Neural progenitor cell (in vitro differentiated cells): ENCODE data around the gene CD8B.

Experiments used
- EZH2 ChIP-seq: fragments of 200-600 bp; sonication (generic); IDR thresholded peaks from 2 replicates; pipeline ENCODE4 v1.6.1; 2017; ENCODE audit warnings: antibody characterized with exemption, mild to moderate bottlenecking, moderate library complexity
- EZH2phosphoT487 ChIP-seq: fragments of 200-600 bp; sonication (generic); IDR thresholded peaks from 2 replicates; pipeline ENCODE4 v1.6.1; 2017; ENCODE audit warnings: antibody characterized with exemption
- TF ChIP-seq, protein P1 (sequence below): fragments of 200-600 bp; sonication (generic); IDR thresholded peaks from 2 replicates; pipeline ENCODE4 v1.5.1; 2017; ENCODE audit warnings: antibody characterized with exemption, mild to moderate bottlenecking

DNA sequence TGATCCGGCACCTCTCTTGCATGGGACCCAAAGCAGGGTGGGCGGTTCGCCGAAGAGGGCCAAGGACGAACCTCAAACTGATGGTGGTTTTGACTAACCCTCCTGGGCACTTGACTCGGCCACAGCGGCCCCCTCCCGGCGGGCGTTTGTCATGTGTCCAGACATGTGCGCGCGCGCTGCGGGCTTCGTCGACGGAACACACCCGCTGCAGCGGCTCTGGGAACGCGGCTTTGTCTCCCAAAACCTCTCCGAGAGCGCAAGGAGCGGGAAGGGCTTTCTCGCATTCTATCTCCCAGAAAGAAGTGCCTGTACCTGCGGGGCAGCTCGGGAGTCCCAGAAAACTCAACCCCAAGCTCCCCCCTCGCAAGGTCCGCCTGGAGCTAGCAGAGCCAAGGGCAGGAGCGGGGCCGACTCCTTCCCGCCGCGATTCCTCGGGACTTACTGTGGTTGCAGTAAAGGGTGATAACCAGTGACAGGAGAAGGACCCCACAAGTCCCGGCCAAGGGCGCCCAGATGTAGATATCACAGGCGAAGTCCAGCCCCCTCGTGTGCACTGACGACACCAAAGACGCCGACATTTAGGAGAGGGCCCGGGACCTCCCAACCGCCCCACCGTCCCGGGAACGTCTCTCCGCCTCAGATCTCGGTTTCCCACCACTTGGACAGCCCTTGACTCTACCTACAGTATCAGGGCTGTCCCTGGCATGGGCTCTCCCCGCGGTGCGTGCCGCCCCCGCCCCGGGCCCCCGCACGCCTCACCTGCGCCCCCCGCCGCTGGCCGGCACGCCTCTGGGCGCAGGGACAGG is 72.6 kb downstream of the CD8B start:
- TF ChIP-seq EZH2phosphoT487 (no peak), EZH2 (no peak)
- TF ChIP-seq, protein P1, sequence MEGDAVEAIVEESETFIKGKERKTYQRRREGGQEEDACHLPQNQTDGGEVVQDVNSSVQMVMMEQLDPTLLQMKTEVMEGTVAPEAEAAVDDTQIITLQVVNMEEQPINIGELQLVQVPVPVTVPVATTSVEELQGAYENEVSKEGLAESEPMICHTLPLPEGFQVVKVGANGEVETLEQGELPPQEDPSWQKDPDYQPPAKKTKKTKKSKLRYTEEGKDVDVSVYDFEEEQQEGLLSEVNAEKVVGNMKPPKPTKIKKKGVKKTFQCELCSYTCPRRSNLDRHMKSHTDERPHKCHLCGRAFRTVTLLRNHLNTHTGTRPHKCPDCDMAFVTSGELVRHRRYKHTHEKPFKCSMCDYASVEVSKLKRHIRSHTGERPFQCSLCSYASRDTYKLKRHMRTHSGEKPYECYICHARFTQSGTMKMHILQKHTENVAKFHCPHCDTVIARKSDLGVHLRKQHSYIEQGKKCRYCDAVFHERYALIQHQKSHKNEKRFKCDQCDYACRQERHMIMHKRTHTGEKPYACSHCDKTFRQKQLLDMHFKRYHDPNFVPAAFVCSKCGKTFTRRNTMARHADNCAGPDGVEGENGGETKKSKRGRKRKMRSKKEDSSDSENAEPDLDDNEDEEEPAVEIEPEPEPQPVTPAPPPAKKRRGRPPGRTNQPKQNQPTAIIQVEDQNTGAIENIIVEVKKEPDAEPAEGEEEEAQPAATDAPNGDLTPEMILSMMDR = no peak
